Left lobe of liver (tissue), 2 donors: ENCODE results near the gene CMIP. TPM values are rescaled to one million over a fixed set of nuclear protein-coding genes. Genes with fewer than 3 reads are reported as not detected.

ENCODE experiments used
- ATAC-seq: fragments of 200-7000 bp; cut with Tn5 transposase; one replicate; pipeline ENCODE4 v1.9.1; 2020; ENCODE audit warnings: mild to moderate bottlenecking, moderate library complexity
- DNase-seq: peaks from one replicate; pipeline ENCODE4 v3.0.0-alpha.2; 2020; ENCODE audit warnings: low spot score
- total RNA-seq: library from RNA; stranded (reverse); gene quantifications from one replicate; pipeline ENCODE4 v1.2.1, GENCODE V29; 2021
- donor health status: DM: no; HTN: no; CAD: no; lungs with moderate emphysema.
- donor health status: DM: no; HTN: yes; CAD: no.

CMIP gene
- total RNA-seq, 1 donor from 2014 or later: 15.4 TPM

DNA sequence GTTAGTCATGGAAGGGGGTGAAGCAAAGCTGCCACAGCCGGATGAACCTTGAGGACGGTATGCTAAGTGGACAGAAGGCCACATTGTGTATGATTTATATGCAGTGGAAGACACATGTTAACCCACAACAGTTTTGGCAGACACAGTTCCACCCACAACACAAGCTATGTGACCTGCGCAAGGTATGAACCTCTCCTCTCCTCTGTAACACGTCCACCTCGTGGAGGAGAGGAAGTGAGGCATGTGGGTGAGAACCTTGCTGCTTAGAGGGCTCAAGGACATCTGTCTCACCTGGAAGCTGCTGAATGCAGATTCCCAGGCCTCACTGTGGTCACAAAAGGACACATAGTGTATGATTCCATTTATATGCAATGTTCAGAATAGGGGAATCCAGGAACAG, 198.3 kb downstream of the CMIP start:
- ATAC-seq (no peak), DNase-seq (no peak)

DNA sequence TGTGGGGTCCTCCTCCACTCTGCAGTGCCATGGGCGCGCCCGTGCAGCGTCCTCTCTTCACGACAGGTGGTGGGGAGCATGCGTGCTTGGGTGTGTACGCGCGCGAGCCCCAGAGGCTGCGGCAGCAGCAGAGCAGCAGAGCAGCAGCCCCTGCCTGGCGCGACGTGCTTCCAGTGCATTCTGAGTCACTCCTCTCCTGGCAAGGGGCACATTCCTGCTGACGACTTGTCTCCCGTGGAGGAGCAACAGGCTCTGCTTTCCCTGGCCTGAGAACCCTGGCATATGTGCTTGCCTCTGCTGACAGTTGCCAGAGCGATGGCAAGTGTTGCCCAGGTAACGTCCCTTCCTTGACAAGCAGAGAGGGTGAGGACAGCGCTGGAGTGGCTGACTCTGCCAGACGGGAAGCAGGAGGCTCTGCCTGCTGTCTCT, 200.7 kb downstream of the CMIP start:
- ATAC-seq (no peak), DNase-seq (no peak)

DNA sequence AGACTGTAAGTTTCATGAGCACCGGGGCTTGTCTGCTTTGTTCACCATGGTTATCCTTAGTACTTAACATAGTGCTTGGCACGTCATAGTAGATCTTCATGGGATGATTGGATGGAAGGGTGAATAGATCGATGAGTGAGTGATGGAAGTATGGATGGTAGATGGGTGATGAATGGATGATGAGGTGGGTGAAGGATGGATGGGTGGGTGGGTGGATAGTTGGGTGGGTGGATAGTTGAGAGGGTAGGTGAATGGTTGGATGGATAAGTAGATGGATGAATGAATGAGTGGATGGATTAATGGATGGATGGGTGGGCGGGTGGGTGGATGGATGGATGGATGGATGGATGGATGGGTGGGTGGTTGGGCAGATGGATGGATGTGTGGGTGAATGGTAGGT, 201.3 kb downstream of the CMIP start:
- DNase-seq (no peak), ATAC-seq (no peak)

DNA sequence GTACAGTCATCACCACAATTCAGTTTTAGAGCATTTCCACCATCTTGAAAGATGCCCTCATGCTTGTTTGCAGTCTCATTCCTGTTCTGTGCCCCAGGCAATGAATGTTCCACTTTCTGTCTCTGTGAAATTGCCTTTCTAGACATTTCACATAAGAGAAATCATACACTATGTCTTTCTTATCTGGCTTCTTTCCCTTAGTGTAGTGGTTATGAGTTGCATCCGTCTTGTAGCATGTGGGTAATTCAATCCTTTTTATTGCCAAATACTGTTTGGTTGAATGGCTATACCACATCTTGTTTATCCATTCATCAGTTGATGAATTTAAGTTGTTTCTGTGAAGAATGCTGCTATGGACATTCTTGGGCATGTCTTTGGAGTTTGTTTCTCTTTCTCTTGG, 202.0 kb downstream of the CMIP start:
- ATAC-seq (no peak), DNase-seq (no peak)

DNA sequence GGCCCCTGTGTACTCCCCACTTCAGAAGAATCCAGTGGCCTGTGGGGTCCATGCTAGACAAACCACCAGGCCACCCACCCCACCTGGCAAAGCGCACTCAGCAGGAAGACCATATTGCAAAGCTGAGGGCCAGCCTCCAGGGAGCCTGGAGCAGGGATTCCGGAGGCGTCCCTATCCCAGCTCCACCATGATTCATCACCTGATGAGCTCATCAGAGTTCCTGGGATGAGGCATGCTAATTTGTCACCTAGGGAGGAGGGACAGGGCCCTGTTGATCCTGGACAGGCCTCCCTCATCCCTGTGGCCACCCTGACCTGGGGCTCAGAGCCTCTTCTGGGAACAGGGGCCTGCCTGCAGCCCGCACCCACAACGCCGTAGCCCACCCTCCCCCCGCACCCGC, 202.9 kb downstream of the CMIP start:
- DNase-seq (no peak), ATAC-seq (no peak)

DNA sequence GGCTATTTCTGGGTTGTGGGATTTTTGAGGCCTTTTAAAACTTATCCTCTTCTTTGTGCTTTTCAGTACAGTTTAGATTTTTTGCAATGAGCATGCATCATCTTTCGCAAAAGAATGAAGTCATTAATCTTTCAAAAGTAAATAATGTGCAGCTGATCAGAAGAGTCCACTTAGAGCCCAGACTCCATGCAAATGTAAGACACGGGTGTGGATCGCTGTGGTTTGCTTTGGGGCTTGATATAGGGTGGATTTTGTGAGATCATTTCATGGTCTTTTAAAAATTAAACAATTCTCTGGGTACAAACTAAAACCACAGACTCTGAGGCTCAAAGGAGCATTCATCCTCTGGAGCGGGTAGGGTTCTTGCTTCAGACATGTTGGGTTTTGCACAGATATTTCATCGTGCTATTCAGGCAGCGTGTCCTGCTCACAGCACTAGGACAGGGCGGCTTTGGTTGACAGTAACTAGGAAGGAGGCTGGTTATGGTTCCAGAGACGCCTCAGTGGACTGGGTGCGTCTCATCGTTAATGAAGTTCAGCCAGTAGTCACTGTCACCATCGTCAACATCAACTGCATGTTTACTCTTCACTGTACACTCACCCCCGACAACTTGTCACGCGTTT, 205.1 kb downstream of the CMIP start:
- ATAC-seq: no peak
- DNase-seq: no peak

DNA sequence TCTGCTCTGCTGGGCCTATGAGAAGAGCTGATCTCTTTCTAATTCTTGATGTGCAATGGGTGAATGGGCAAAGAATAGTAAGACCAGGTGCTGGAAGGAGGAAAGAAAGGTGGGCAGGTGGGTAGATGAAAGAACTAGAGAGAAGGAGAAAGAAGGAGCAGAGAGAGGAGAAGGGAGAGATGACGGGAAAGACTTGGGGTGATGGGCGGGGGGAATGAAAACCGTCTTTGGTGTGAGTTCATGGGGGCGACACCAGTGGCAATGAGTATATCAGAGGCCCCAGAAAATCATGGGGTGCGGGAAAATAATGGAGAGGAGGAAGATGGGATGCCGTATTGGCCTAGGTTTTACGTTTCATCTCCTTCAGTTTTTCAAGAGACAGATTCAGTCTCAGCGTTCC, 205.7 kb downstream of the CMIP start:
- no peak for DNase-seq
- no peak for ATAC-seq

DNA sequence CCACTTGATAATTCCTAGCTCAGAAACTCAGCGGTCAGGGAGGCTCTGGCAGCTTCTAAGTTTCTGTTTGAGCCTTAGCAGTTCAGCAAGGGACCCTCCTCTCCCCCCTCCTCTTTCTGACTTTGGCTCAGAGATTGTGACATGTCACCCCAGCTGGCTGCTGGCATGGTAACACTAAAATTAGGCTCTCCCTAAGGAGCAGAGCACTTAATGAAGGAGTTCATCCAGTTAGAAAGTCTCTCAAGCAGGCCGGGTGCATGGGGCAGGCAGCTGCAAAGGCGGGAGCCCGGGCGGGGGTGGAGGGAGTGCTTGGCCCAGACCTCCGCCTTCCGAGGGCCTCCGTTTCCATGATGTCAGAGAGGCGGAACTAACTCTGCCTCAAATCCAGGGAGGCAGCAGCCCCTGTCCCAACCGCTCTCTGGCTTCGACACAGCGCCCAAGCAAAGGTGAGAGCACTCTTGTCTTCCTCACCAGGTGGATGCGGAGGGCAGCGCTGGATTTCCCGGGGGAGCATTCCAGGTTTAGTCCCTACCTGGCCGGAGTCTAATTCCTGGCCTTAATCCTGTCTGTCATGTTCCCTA, 206.5 kb downstream of the CMIP start:
- peak; percentile 54 for DNase-seq

DNA sequence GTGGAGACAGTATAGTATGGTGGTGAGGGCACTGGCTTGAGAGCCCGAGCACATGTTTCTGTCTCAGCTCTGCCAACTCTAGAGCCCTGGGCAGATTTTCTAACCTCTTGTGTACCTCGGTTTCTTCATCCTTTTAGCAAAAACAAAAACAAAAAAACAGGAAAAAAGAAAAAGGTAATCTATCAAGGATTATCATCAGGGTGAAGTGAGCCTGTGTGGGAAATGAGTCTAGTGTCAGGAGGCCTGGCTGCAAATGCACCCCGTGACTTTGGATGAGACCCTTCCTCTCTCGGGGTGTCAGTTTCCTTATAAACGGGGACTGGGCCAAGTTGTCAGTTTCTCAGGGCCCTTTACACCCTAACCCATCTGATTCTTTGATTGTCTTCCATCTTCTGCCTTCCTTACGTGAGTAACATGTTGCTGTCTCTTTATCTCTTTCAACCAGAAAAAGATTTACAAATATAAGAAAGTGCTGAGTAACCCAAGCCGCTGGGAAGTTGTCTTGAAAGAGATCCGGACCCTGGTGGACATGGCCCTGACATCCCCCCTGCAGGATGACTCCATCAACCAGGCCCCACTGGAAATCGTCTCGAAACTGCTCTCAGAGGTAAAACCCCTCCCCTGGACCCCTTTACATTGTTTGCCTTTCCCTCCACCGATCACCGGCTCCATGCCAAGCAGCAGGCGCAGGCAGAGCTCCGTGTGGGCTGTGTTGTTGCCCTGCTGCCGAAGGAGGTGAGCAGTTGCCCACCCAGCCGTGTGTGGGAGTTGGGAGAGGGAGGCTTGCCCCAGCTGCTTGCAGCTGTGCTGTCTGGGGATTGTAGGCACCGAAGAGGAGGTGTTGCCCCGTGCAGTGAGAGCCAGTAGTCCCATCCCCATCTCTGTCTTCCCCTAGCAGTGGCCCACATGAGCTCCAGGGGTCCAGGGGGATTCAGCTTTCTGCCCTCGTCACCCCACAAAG, 207.4 kb downstream of the CMIP start:
- DNase-seq (no peak), ATAC-seq (no peak)

More for the DNA sequence above, 206.5 kb downstream of the CMIP start:
- ATAC-seq: peak; percentile 36

DNA sequence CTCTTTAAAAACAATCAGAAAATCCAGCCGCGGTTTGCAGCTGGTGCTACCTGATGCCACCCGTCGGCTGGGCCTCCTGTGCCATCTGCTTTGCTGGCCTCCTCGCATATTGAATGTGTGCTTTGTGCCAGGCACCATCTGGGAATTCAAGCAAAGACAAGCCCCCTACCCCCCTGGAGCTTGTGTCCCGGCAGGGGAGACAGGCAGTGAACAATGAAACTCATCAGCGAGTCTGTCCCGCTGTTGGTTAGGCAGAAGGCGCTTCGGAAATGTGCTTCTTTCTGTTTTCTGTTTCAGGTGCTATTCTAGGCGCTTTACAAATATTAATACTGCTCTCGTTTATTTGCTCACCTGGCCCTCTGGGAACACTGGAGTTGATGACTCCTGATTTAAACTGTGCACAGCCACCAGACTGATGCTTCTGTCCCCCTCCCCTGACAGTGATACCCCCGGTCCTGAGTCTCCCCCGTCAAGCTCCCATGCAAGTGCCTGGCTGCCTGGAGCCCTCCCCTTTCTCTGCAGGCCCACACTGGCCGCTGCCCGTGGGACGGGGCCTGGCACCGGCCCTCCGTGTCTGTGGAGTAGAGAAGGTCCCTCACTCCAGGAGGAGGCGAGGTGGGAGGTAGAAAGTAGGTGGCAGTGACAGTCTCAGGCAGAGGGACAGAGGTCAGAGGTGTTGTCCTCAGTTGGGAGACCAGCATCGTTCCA, 208.3 kb downstream of the CMIP start:
- ATAC-seq: no peak
- DNase-seq: no peak

DNA sequence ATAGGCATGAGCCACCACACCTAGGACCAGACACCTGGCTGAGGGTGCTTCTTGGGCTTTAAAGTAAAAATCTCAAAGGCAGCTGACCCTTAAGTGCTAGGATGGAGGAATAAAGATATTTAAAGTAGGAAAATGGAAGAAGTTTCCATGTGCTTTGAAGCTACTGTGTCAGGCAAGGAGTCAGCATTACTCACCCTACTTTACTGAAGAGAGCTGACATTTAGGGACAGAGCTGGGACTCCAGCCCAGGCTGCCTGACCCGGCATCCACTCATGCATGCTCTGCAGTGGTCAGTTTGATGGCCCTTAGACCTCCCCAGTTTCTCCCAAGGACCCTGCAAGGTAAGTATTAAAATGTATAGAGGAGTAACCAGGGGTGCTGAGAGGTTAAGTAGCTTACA, 209.7 kb downstream of the CMIP start:
- no peak for DNase-seq
- no peak for ATAC-seq

DNA sequence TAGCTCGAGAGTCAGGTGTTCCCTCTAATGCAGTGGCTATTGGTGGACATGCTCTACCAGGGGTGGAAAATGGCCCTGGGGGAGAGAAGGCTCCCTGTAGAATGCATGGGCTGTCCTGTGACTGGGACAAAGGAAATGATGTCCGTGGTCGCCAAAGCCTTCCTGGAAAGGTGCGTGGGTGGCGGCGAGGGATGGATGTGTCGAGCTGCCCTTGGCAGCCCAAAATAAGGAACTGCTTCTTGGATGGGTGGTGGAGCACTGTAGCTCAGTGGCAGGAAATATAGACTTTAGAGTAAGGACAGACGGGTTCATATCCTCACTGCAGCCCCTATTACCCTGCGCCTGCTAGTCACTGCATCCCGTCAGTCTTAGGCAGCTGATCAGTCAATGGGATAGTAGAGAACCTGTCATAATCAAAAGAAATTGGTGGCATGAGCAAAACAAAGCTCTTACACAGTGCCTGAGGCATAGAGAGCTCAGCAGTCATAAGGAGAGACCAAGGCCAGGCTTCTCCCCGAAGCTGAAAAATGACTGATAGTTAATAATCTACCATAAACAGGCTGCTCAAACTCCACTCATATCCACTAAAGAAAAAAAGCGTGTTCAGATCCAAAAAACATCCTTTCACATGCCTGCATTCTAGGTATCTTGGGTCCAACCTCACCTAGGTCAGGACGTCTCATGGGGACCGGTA, 211.0 kb downstream of the CMIP start:
- DNase-seq: no peak
- ATAC-seq: peak; percentile 29

DNA sequence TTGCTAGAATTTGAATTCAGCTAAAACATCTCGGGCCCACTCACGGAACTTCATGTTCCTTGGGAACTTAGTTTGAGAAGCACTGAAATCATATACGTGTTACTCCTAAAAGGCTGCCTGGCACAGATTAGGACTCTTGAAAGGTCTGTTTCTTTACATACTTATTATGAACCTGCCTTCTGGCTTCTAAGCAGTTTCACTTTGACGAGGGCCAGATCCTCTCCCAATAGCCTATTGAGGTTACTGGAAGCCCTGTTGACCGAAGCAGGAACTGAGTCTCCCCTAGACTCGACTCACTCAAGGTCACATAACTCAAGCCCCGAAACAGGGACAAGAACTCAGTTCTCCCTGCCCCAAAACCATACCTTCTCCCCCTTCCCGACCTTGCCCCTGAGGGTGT, 212.6 kb downstream of the CMIP start:
- ATAC-seq: no peak
- no peak for DNase-seq

DNA sequence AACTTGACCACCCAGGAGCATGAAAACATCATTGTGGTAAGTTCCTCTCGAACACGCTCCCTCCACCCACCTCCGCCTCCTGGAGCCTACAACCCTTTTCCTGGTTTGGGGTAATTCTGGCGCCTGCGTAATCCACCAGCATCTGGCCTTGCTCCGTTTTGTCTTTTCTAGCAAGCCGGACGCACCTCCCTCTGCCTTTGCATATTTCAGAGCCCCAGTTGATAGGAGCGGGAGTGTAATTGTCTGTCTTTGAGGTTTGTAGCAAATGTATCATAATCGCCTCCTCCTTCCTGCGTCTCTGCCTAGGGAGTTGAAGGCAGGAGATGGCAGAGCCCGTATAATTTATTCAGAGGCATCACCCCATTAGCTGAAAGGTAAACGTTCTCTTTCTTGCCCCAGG, 213.2 kb downstream of the CMIP start:
- ATAC-seq: no peak
- DNase-seq: no peak

DNA sequence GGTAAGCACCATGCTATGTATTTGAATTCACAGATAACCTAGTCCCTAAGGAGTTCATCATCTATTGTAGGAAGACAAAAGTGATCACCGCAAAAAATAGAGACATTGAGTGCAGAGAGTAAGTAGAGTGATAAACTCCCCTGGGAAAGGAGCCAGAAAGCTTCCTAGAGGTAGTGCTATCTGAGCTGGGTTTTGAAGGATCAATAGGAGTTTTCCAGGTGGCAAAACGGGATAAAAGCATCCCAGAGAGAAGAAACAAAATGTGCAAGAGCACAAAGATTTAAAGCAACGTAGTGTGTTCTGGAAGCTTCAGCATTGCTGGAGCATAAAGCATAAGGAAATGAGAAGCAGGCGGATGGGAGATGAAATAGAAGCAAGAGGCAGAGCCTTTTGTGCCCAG, 213.8 kb downstream of the CMIP start:
- no peak for DNase-seq
- ATAC-seq: no peak

DNA sequence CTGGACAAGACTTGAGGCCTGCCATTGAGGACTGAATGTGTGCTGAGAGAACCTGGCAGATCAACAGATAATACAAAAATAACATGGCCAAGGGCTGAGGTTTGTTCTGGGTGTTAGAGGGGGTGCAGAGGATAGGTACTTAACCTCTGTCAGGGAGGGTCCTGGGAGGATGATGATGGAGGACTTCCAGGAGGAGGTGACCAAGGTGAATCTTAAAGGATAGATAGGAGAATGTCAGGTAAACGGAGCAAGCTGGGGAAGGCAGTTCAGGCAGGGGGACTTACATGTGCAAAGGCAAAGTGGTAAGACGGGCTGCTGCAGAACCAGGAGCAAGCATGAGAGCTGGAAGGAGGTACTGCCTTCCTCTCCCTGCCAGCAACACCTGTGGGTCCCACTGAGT, 214.6 kb downstream of the CMIP start:
- DNase-seq: no peak
- no peak for ATAC-seq

DNA sequence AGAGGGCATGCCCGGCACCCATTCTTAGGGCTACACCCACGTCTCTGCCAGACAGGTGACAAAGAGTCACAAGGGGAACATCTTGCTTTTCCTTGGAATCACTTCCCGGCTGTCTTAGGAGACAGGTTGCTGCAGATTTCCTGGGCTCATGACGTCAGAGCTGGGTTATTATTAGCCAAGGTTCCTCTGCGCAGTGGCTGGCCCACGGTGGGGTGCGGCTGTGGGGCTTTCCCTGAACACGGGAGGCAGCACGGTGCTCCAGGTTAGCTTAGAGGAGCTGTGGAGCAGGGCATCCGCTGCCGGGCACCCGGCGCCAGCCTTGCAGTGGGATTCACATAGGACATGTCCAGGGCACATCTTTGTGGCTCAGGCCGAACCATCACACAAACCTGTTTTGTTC, 216.5 kb downstream of the CMIP start:
- DNase-seq (no peak), ATAC-seq (no peak)

DNA sequence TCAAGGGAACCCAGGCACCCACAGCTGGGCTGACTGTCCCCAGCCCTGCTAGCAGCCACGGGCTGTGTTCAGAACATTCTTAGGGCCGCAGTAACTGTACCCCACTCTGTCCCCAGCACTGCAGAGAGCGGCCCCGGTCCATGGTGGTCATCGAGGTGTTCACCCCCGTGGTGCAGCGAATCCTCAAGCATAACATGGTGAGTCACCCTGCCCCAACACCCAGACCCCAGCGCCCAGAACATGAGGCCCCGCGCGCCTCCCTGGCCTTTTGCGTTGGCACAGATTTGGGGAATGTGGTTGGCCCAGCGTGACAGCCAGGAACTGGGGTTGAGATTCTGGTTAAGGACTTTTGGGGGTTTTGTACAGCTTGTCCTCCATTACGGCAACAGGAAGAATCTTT, 219.5 kb downstream of the CMIP start:
- DNase-seq (no peak), ATAC-seq (no peak)

DNA sequence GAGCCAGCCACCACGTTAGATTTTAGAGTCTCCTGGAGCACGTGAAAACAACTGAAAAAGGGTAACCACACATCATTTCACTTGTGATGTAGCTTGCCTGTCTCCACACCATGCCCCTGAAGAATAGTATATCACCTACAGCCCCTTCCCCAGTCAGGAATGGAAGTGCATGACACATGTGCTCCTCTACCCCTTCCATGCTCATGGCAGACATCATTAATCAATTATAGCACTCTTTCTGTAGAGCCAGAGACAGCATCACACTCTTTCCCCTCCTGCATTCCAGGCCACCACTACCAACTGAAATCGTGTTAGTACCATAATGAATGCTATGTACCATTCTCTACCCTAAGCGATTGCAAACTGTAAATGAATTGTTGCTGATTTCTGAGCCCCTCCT, 221.0 kb downstream of the CMIP start:
- ATAC-seq (no peak), DNase-seq (no peak)

DNA sequence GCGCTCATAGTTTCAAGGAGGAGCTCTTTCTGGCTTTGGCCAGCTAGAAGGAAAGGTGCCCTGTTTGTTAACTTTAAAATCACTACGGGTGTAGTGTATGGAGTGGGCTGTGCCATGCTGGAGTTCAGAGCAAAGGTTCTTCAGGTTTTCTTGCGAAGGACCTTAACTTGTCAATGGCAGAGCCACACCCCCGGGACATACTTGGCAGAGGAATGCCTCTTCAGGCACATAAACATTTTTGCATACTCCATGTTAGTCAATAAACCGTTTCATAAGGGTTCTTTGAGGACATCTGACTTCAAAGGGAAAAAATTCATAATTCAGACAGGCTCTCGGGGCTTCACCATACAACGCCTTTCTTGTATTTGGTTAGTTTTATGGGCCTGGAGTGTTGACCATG, 221.5 kb downstream of the CMIP start:
- ATAC-seq: no peak
- no peak for DNase-seq
